HCT116 (cell line): ENCODE data around the gene KMT5C.

Experiments used
- POLR2A ChIP-seq: IDR thresholded peaks from 2 replicates; pipeline ENCODE4 v1.7.0; 2011; ENCODE audit warnings: borderline replicate concordance; ENCODE audit not compliant: insufficient read depth, insufficient read length; ENCODE audit errors: extremely low read depth
- TF ChIP-seq, protein P1 (sequence below), 3 experiments: fragments of 200-600 bp in 1 of 3; sonication (generic) in 1 of 3; IDR thresholded peaks in 2 of 3; conservative IDR thresholded peaks in 1 of 3; 2 replicates each; pipeline ENCODE4 v1.5.1; 2012 to 2017; ENCODE audit warnings: low read depth in 2 of 3, low read length in 2 of 3, antibody characterized with exemption in 1 of 3, borderline replicate concordance in 1 of 3, control low read depth in 1 of 3, mild to moderate bottlenecking in 1 of 3, mixed read lengths in 1 of 3, mixed run types in 1 of 3, moderate library complexity in 1 of 3; ENCODE audit not compliant: insufficient read depth in 1 of 3

DNA sequence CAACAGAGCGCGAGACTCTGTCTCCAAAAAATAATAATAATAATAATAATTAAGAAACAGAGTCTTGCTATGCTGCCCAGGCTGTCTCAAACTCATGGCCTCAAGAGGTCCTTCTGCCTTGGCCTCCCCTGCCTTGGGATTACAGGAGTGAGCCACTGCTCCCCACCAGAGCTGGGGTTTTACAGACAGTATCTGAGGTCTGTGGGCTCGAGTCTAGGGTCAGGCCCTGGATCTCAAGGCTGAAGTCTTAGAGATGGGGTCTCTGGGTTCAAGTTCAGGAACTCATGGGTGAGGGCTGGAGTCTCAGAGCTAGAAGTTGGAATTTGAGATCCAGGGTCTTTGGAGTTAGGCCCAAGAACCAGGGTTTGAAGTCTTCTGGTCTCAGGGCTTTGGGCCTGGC, 27.1 kb downstream of the KMT5C start:
- TF ChIP-seq POLR2A = no peak
- TF ChIP-seq, protein P1, sequence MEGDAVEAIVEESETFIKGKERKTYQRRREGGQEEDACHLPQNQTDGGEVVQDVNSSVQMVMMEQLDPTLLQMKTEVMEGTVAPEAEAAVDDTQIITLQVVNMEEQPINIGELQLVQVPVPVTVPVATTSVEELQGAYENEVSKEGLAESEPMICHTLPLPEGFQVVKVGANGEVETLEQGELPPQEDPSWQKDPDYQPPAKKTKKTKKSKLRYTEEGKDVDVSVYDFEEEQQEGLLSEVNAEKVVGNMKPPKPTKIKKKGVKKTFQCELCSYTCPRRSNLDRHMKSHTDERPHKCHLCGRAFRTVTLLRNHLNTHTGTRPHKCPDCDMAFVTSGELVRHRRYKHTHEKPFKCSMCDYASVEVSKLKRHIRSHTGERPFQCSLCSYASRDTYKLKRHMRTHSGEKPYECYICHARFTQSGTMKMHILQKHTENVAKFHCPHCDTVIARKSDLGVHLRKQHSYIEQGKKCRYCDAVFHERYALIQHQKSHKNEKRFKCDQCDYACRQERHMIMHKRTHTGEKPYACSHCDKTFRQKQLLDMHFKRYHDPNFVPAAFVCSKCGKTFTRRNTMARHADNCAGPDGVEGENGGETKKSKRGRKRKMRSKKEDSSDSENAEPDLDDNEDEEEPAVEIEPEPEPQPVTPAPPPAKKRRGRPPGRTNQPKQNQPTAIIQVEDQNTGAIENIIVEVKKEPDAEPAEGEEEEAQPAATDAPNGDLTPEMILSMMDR (IDR thresholded peaks at IDR 0.05 in 2 of 3, conservative IDR thresholded peaks at IDR 0.05 in 1 of 3; ENCODE audit: borderline replicate concordance in 1 of 3, insufficient read depth in 1 of 3, low read depth in 2 of 3, low read length in 2 of 3) = no peak
